ENCODE data around the gene KIF21B.

- TF ChIP-seq CTCF (IDR thresholded peaks at IDR 0.05) (no peak), ZFX (IDR thresholded peaks at IDR 0.05; ENCODE audit: borderline replicate concordance) (no peak)
These were observed 21.0 kb downstream of the KIF21B start for GRCh38 chr1:201002510-201002909.
